ENCODE data around the gene RYR1.
"Not testable (repeated sequence)": the region's sequence is repeated elsewhere in the genome, so short reads cannot be mapped to it uniquely, and the experiment has no call there.

Gene RYR1

DNA sequence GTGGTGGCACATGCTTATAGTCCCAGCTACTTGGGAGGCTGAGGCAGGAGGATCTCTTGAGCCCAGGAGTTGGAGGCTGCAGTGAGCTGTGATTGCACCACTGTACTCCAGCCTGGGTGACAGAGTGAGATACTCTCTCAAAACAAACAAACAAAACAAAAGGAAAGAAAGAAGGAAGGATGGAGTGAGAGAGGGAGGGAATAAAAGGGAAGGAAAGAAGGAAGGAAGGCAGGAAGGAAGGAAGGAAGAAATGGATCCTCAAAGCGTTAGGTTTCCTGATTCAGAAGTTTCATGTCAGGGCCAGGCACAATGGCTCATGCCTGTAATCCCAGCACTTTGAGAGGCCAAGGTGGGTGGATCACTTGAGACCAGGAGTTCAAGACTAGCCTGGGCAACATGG is 84.5 kb downstream of the RYR1 start:
- DNase-seq = not testable (repeated sequence)

DNA sequence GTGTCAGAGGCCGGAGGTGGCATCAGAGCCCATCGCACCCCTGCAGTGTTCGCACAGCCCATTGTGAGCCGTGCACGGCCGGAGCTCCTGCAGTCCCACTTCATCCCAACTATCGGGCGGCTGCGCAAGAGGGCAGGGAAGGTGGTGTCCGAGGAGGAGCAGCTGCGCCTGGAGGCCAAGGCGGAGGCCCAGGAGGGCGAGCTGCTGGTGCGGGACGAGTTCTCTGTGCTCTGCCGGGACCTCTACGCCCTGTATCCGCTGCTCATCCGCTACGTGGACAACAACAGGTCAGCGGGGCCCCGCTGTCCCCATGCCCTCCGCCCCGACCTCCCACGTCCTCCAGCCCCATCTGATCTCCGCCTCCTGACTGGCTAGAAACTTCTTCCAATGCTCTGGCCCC is 85.7 kb downstream of the RYR1 start:
- DNase-seq = no peak

DNA sequence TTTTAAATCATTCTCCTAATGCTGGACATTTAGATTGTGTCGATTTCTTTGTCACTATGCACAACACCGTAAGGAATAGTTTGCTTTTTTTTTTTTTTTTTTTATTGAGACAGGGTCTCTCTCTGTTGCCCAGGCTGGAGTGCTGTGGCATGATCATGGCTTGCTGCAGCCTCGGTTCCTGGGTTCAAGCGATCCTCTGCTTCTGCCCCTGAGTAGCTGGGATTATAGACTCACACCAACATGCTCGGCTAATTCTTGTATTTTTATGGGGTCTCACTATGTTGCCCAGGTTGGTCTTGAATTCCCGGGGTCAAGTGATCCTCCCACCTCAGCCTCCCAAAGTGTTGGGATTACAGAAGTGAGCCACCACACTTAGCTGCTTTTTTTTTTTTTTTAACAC is 86.5 kb downstream of the RYR1 start:
- no peak for DNase-seq

DNA sequence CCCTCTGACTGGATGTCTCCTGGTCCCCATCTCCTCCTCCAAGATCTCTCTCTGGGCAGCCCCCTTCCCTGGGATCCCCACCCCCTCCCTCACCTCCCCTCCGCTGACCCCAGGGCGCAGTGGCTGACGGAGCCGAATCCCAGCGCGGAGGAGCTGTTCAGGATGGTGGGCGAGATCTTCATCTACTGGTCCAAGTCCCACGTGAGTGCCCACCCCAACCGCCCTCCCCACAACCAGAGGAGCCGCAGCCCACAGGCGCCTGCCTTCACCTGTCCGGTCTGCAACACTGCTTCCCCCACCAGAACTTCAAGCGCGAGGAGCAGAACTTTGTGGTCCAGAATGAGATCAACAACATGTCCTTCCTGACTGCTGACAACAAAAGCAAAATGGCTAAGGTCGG is 89.4 kb downstream of the RYR1 start:
- no peak for DNase-seq

DNA sequence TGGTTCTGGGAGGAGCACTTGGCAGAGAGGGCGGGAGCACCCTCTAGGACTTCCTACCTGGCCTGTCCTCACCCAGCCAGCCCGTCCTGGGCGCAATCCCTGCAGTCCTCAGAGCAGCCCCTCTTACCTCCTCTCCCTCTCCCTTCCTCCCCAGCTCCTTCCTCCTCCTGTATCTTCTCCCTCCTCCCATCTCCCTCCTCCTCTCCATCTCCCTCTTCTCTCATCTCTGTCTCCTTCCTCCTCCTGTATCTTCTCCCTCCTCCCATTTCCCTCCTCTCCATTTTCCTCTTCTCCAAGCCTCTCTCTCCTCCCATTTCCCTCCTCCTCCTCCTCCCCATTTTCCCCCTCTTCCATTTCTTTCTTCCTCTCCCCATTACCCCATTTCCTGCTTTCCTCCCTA is 89.8 kb downstream of the RYR1 start:
- DNase-seq = no peak

DNA sequence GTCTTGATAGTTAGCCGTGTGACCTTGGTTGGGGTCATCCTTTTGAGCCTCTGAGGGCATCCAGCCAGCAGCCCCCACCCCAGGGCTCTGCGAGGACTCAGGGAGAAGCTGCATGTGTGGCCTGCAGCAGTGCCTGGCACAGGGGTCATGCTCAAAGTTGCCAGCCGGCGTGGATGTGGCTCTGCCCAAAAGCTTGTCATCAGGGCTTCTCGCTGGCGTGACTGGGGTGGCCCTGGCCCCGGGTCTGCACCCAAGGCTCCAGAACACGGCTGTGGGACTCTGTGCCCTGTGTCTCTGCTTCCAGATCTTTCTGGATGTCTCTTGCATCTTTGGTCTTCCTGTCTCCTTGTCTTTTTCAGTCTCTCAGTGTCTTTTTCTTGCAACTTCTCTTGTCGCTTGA is 90.9 kb downstream of the RYR1 start:
- DNase-seq = no peak

DNA sequence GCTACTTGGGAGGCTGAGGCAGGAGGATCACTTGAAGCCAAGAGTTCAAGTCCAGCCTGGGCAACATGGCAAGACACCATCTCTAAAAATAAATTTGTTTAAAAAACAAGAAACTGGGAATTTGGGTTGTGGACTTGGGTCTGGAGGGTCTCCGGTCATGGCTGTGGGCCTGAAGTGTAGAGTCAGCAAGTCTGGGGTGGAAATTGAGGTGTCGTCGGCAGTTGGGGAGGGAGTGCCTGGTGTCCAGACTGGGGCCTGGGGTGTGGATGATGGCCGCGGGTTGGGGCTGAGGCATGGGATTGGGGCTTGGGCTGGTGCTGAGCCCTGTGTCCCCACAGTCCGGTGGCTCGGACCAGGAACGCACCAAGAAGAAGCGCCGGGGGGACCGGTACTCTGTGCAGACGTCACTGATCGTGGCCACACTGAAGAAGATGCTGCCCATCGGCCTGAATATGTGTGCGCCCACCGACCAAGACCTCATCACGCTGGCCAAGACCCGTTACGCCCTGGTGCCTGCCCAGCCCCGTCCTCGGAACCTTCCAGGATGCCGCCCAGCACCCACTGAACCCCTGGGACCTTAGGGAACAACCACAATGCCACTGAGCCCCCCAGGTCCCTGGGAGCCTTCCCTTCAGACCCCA is 91.6 kb downstream of the RYR1 start:
- no peak for DNase-seq

DNA sequence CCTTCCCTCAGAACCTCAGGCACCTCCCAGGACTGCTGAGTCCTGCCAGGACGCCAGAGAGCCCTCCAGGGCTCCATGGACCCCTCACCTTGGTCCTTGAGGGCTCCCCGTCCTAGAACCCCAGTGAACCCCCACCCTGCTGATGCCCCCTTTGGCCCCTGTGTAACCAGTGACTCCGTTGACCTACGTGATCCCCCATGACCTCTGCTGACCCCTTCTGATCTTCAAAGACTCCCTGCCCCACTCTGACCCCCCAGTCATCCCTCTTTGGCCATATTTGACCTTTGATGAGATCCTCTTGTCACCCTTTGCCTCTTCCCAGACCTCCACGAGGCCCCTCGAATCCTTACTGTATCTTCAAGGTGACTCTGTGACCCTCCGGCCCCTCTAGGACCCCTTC is 92.9 kb downstream of the RYR1 start:
- DNase-seq = no peak

DNA sequence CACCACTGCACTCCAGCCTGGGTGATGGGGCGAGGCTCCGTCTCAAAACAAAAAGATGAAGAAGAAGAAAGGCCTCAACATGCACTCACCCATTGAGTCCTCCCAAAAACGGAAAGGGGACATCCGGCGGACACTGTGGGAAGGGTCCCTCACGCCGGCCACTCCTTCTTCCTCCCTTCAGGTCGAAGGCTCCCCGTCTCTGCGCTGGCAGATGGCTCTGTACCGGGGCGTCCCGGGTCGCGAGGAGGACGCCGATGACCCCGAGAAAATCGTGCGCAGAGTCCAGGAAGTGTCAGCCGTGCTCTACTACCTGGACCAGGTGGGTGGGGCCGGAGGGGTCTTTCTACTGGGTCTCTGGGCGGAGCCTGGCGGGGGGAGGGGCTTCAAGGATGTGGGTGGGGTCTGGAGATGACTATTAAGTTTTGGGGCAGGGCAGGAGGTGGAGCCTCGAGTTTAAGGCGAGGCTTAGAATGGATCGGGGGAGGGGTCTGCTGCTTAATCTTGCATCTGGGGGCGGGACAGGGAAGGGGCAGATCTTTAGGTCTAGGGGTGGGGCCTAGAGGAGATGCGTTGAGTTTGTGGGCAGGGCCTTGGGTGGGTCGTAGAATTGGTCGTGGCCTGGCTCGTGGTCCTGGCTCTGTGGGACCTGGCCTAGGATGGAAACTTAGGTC is 94.1 kb downstream of the RYR1 start:
- no peak for DNase-seq

DNA sequence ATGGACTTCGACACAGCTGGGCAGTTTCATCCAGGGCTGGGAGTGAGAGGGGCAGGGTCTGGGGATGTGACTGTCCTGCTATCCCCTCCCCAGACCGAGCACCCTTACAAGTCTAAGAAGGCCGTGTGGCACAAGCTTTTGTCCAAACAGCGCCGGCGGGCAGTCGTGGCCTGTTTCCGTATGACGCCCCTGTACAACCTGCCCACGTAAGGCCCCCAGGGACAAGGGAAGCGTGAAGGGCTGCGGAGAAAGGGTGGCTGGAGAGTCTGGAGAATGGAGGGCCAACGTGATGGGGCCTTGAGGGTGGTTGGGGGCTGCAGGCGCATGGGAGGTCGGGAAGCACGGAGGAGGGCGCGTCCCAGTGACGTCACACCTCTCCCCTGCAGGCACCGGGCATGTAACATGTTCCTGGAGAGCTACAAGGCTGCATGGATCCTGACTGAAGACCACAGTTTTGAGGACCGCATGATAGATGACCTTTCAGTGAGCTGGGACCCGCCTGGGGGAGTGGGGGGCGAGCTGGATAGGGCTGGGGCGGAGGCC is 94.8 kb downstream of the RYR1 start:
- DNase-seq = no peak

DNA sequence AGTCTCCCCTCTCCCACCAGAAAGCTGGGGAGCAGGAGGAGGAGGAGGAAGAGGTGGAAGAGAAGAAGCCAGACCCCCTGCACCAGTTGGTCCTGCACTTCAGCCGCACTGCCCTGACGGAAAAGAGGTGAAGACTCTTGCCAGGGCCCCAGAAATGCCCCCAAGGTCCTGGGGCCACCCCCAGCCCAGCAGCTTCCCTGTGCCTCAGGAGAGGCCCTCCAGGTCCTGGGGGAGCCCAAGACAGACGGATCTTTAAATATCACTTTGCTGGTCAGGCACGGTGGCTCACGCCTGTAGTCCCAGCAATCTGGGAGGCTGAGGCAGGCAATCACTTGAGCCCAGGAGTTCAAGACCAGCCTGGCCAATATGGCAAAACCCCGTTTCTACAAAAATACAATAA is 95.4 kb downstream of the RYR1 start:
- DNase-seq = no peak

DNA sequence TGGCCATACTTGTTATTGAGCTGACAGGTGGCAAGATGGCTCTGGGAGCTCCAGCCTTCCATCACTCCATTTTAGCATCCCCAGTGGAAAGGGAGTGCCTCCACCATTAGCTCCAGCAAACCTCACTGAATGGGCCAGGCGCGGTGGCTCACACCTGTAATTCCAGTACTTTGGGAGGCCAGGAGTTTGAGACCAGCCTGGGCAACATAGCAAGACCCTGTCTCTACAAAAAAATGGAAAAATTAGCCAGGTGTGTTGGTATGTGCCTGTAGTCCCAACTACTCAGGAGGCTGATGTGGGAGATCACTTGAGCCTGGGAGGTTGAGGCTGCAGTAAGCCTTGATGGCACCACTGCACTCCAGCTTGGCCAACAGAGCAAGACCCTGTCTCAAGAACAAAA is 98.0 kb downstream of the RYR1 start:
- no peak for DNase-seq

DNA sequence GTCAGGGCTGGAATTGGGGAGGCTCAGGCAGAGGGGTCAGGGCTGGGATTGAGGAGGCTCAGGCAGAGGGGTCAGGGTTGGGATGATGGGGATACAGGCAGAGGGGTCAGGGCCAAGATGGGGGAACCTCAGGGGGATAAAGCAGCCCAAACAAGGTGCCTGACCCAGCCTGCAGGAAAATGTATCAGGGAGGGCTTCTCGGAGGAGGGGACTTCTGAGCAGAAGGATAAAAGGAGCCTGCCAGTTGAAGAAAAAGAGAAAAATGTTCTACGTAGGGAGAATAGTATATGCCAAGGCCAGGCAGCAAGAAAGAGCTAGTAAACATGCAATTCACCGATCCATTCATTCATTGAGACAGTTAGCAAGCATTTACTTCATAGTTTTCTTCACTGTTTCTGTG is 99.4 kb downstream of the RYR1 start:
- no peak for DNase-seq

DNA sequence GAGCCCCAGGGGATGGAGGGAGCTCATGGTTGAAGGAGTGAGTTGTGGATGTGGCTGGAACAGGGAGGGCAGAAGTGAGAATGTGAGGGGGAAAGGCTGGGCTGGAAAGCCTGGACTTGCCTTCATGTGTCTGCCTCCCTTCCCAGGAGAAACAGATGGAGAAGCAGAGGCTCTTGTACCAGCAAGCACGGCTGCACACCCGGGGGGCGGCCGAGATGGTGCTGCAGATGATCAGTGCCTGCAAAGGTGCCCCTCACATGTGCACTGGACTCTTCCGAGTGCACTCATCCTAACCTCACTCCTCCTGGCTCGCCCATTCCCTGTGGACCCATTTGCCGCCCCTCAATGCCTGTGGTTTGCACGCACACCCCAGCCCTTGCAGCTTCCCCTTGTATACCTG is 101.1 kb downstream of the RYR1 start:
- DNase-seq = no peak

DNA sequence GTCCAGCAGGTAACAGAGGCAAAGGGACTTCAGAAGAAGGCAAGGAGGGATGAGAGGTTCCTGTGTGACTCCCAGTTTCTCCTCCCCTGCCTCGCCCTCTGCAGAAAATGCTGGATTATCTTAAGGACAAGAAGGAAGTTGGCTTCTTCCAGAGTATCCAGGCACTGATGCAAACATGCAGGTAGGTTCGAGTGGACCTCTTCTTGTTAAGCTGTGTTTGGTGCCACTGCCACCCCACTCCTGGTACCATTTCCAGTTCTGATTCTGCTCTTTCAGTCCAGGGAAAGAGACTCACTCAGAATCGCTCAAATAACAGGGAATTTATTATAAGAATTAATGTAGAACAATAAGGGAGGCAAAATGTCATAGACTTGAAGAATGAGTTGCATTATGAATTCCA is 101.7 kb downstream of the RYR1 start:
- DNase-seq = no peak

DNA sequence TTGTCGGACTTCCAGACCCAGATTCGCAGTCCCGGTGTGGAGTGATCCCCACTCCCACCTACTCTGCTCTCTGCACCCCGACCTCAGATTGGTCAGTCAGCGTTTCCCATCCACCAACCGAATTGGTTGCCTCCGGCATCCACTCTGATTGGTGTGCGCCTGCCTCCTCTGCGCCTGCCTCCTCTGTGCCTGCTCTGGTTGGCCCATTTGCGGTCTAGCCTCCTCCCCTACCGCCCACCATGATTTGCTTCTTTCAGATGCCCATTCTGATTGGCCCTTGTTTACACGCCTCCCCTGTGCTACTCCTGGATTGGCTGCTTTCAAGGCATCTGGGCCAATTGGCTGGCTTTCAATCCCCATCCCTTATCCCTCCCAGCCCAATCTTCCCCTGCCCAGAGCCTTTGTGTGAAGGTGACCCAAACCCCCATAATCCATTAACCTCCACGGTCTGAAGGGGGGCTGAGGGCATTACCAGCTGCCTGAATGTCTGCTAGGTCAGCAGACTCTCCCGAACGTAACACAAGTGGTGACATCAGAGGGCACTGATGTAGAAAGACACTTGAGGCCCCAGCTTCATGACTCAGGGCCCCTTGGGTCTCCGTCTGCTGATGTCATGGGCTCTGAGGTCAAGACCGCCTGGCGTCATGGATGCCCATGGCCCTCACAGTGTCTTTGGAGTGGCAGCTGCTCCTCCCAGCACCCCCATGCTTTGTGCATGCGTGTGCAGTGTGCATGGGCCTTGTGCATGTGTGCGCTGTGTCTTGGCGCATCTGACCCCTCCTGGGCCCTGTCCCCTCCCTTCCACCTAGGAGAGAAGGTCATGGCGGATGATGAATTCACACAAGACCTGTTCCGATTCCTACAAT is 103.8 kb downstream of the RYR1 start:
- DNase-seq = no peak

DNA sequence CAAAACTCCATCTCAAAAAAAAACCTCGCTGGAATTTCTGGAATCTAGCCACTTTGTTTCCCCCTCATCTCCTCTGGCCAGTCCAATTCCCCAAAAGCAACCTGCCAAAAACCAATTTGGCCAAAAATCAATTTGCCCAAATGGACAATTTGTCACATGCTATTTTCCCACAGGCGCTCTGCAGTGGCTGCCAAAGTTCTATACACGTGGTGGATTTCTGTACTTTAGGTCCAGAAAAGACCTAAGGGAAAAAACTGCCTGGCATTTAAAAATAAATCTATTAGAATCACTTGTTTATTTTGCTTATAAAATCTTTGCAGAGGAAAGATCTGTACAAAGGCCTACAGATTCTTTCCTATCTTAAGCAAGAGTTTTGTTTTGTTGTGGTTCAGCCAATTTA is 104.9 kb downstream of the RYR1 start:
- no peak for DNase-seq

DNA sequence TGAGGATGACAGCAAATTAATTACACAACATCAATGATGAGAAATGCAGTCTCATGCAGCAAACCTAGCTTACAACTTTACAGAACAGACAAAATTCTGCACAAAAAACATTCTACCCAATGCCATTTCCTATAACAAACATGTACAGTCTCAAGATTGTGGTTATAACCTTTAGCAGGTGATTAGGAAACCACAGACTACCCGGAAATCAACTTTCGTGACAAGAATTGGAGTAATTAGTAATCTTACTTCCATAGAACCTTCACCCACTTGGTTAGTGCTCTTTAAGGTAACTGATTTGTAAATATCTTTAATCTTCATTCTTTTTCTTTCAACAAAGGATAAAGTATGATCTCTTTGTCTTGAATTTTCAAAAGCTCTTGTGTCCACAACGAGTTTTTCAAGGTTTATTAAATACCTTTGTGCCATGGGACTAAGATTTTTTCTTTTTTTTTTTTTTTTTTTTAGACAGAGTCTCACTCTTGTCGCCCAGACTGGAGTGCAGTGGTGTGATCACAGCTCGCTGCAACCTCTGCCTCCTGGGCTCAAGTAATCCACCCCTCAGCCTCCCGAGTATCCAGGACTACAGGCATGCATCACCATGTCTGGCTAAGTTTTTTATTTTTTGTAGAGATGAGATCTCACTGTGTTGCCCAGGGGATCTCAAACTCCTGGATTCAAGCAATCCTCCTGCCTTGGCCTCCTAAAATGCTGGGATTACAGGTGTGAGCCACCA is 105.5 kb downstream of the RYR1 start:
- DNase-seq = no peak

DNA sequence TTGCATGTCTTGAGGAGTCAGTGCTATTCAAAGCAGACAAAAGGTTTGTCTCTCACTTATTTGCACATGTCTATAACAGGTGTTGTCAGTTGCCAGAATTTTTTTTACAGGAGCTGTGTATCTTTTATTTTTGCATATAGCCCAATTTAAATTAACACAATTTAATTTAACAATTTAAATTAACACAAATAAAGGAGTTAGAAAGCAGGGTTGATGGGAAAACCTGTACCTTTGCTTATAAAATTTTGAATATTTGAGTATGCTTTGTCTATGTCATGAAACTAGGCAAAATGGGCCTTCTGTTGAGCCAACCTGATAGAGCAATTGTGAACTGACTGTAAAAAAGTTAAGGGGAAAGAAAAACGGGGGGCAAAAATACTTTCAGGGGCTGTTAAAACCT is 106.3 kb downstream of the RYR1 start:
- no peak for DNase-seq

DNA sequence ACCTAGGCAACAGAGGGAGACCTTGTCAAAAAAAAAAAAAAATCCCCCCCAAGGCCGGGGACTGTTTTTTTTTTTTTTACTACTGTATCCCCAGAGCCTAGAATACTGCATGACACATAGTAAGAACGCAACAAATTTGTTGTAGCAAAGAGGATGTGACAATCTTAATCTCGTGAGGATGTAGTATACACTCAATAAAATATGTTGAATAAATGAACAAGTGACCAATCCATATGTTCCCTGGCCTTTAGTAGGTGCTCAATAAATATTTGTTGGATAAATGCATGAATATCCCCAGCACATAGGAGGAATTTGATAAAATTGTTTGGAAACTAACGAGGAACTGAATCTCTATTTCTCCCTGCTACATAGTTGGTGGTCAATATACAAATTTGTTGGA is 108.5 kb downstream of the RYR1 start:
- no peak for DNase-seq

DNA sequence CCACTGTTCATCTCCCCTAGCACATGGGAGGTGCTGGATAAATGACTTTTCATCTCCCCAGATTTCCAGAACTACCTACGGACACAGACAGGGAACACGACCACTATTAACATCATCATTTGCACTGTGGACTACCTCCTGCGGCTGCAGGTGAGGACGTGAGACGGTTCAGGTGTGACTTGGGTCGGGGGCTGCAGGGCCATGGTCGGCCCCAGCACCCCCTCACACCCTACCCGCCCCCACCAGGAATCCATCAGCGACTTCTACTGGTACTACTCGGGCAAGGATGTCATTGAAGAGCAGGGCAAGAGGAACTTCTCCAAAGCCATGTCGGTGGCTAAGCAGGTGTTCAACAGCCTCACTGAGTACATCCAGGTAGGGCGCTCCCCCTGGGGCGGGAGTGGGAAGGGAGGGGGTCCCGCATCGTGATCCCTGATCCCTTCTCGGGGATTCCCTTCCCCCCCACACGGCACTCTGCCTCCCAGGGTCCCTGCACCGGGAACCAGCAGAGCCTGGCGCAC is 109.9 kb downstream of the RYR1 start:
- DNase-seq = no peak

DNA sequence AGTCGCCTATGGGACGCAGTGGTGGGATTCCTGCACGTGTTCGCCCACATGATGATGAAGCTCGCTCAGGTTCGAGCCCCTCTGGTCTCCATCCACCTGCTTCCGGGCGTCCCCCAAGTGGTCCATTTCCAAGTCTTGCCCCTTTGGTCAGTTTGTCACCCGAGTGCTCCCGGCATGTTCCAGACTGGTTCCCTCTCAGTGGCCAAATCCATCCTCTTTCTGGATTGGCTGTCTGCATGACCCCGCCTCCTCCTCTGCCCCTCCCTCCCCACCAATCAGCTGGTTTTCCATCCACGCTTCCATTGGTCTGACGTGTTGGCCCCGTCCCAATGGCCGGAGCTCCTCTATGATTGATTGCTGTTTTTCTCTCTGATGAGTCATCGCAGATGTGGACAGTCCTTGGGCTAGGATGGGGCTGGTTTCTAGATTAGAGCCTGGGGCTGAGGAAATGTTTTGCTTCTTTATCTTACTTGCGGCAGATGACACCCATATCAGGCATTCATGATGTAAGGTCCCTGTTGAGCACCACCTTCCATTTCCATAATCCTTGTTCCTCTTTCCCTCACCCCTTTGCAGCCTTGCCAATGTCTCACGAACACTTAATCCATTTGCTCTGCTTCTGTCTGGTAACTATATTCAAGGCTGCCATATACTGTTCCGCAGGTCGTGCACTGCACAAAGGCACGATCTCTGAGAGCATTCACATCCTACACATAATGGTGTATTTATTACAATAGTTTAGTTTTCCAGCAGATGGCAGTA is 110.5 kb downstream of the RYR1 start:
- peak; percentile 9 for DNase-seq
